Fibroblast of skin of back (primary cell): ENCODE measurements around the gene PITPNM3.
A peak's percentile ranks its signal among the peaks of the same experiment; 100 is the strongest.
"Not testable (repeated sequence)": the region's sequence is repeated elsewhere in the genome, so short reads cannot be mapped to it uniquely, and the experiment has no call there.

Source experiments
- DNase-seq: peaks from one replicate; pipeline ENCODE4 v3.0.0-alpha.2; 2013

The PITPNM3 gene

DNA sequence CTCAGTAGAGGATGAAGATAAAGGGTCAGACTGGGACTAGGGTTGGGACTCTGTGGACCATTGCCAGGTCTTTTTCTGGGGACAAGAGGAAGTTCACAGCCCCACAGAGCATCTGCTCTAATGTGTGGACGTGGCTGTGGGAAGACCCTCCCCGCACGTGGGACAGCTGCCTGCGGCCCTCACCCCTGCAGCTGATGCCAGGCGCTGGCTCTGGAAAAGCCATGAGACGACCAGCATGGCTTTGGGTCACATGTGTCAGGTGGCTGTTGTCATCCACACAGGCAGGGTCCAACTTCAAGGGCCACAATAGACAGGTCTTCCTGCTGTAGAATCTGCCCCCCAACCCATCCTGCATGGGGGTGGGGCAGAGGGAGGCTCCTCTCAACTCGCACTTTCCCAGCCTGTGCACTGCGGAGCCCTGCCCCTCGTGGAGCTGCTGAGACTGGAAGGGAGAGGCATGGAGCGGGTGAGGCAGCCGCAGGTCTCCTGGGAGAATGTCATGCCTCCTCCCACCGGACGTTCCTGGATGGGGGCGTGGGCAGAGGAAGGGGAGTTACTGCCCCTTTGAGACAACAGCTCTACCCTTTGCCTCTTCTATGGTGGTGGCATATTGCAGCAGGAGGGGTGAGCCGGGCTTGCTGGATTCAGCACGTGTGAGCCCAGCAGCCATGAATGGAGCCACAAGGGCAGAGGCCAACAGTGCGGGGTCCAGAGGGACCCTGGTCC lies 58.7 kb downstream of the PITPNM3 start:
- peak; percentile 33 for DNase-seq

DNA sequence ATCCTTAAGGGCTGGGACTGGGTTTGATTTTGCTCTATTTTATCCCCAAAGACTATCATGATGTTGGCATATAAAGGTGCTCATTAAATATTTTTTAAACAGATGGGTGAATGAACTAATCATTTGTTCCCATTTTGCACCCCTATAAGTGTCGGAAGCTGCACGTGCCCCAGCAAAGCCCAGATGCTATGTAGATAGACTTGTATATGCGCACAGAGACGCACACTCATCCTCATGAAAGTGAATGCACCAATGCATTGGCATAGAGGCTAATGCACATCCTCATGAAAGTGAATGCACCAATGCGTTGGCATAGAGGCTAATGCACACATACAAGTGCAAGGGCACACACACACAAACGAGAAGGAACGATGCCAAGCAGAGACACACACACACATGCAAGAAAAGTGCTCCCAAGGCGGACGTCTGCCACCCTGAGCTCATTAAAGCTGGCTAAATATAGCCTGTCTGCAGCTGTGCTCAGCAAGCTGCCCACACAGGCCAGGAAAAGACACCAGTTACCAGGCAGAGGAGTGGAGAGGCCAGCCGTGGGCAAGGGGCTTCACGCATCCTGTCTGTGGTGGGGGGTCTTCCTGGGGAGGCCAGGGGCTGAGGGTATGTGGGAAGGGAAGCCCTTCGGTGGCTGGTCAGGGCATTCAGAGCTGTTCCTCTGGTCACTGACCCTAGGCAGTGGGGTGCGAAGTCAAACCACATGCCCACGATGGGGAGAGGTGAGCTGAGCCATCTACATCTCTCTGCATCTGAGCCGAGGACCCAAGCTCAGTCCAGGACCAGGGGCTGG lies 59.5 kb downstream of the PITPNM3 start:
- no peak for DNase-seq

DNA sequence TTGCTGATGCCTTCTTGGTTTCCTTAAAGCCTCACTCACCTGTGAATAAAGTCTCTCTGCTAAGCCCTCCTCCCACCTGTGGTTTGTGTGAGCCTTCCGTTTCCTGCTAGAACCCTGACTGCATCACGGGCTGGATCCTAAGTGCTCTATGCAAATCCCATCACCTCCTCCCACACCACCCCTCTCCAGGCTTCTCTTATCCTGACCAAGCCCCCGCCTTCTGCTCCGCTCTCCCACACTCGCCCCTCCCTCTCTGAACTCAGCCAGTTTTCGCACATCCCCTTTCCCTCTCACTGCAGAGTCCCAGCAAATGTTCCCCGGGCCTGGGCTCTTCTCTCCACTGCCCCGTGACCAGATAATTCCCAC lies 60.3 kb downstream of the PITPNM3 start:
- no peak for DNase-seq

DNA sequence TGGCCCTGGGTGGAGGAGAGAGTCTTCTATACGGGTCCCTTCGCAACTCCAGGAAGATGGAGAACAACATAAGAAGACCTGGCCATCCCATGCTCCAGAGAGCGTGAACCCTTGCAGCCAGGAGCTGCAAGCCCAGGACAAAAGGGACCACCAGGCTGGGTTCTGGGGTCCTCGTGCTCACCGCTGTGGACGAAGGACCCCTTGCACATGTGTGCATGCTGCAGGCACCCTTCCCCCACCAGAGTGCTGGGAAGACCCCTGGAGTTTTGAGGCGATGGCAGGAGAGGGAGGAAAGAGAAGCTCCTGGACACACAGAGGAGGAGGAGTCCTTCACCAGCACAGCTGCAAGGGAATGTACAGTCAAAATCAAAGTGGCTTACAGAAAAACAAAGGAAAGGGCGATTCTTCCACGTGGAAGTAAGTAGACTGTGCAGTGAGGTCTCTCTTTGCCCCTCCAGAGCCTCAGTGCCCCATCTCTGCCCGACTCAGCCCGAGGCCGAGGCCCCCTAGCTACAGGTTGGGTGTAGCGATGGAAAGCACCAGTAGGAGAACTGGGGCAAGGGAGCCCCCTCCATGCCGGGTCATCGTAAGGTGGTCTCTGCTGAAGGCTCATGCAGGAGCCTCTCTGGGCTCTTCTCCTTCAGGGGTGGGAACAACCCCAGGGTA lies 60.8 kb downstream of the PITPNM3 start:
- no peak for DNase-seq

- DNase-seq = no peak
Observed at GRCh38 chr17:6494239-6494941, 62.0 kb downstream of the PITPNM3 start.

DNA sequence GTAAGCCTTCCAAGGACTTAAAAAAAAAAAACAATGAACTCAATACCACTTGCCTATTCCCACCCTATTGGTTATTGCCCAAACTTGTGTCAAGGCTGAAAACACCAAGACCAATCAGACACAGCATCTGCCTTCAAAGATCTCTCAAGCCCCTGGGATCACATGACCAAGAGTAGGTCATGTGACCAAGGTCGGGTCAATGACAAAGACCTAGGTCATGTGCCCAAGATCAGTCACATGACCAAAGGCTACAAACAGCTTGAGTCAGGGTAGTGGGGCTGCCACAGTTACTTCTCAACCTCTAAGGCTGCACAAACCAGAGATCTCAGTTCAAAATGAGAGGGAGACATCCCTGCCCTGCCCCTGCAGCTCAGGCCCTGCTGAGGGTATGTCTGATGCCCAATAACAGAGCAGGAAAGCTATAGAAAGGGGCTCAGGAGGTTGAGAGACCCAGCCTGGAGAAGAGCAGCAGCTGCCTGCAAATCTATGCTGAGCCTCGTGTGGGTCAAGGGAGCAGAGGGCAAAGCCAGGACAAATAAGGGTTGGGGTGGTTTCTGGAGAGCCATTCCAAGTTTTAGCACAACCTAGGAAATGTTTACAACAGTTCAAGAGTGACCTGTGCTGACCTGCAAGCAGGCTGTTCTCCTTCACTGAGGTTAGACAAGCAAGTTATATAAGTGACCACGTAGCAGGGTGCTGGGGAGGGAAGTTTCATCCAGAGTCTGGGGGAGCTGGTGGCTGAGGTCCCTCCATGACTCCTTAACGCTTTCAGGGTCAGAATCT lies 63.3 kb downstream of the PITPNM3 start:
- DNase-seq = no peak

GRCh38 chr17:6491071-6491700 lies 65.2 kb downstream of the PITPNM3 start:
- no peak for DNase-seq

- no peak for DNase-seq
Observed at GRCh38 chr17:6489016-6489550, 67.3 kb downstream of the PITPNM3 start.

- no peak for DNase-seq
Observed at GRCh38 chr17:6488008-6488539, 68.3 kb downstream of the PITPNM3 start.

- DNase-seq = no peak
Observed at GRCh38 chr17:6487251-6488007, 68.9 kb downstream of the PITPNM3 start.

DNA sequence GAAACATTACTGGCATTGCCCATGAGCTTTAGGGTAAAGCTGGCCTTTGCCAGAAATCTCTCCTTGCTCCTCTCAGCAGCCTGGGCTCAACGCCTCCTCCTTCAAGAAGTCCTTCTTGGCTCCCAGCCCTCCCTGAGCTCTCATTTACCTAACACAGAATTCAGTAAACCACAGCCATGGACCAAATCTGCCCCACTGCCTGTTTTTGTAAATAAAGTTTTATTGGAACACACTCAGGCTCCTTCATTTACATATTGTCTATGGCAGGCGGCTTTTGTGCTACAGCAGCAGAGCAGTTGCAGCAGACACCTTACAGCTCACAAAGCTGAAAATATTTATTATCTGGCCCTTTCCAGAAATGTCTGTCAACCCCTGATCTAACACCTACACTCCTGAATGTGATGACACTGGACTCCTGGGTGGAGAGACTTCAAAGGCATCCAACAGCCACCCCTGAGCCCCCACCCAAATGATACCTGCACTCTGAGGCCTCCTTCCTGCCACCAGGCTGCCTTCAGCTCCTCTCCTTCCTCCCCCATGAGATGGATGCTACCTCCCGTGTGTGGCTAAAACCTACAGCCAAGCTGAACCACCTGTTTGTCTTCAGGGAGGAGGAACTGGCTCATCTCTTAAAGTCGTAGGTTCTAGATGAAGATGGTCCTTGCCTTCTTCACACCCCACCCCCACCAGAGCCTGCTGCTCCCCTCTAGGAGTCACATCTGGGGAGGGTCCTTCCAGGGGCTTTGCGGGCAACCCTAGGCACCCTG lies 70.5 kb downstream of the PITPNM3 start:
- DNase-seq = no peak

DNA sequence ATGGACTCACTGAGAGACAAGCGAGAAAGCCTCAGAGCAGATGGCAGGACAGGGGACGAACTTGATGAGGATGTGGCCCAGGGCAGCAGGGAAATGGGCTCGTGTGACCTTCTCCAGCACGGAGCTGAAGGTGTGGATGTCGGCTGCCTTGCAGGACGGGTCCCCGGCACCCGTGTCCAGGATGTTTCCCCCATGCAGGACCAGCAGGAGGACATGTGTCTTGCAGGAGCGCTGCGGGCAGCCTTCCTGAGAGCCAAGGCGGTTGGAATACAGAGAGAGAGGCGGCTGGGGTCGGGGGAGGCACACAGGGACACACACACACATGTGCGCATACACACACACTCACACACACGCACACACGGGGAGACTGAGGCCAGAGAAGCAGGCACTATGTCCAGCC lies 72.8 kb downstream of the PITPNM3 start:
- no peak for DNase-seq

GRCh38 chr17:6482796-6483195 lies 73.6 kb downstream of the PITPNM3 start:
- DNase-seq = not testable (repeated sequence)

DNA sequence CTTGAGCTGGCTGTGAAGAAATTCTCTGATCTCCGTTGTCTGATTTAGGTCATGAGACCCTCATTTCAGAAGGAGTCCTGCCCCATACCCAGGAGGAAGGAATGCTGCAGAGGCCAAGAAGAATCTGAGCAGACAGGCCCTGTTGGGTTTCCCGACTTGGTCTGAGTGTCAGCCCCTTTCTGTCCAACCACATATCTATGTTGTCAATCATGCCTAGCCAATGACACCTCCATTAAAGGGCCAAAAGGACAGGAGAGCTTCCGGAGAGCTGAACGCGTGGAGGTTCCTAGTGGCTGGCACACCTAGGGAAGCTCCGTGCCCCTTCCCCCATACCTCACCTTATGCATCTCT lies 74.3 kb downstream of the PITPNM3 start:
- no peak for DNase-seq

DNA sequence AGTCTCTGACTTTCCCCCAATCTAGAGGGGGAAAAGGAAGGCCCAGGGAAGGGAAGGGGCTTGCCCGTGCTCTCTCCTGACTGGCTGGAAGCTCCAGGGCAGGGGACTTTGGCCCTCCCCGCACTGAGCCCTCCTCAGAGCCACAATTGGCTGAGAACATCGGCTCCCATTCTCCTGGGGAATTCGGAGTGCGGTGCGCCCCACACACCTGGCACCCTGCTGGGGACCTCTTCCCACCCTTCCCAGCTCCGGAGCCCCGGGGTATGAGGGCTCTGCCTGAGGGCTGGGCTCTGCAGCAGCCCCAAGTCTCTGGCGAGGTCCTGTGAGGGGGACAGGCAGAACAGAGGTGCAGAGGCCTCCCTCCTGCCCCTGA lies 76.1 kb downstream of the PITPNM3 start:
- no peak for DNase-seq

DNA sequence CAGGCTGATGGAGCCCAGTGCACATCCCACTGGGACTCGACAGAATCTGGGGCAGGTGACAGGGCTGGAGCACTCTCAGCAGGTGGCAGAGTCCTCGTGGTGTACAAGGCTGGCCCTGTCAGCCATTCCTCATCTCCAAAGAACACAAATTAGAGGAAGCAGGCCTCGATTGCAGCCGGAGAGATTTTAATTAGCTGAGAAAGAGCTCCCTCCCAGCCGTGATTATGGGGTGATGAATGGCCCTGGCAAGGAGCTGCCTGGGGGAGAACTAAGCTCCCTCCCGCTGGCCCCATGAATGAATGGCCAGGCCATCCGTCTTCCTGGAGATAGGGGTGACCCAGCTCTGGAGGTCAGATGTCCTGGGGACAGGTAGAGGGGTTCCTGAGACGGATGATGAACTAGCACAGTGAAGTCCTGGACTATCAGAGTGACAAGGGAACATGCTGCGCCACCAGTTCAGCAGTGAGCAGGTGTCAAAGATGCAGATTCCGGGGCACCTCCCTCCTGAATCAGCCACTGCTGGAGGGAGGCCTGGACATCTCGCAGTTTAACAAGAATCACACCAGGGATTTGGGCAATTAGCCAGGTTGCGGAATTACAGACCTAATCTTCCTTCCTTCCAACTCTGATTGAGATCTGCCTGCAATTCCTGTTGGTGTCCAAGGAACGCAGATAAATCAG lies 76.6 kb downstream of the PITPNM3 start:
- no peak for DNase-seq

DNA sequence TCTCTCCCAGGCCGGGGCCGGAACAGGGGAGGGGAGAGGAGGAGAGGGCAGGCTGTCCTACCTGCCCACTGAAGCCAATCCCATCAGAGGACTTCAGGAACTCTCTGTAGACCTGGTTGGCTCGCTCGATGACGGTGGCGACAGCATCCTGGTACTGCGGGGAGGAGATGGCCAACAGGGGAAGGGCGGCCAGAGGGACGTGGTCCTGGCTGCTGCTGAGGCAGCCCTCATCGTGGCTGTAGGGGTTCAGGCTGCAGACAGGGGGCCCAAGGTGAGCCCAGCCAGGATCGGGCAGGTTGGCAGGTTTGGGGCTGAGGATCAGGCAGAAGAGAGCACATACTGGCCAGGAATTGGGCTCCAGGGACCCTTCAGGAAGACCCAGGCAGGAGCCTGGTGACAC lies 77.9 kb downstream of the PITPNM3 start:
- no peak for DNase-seq

GRCh38 chr17:6477831-6478383 lies 78.4 kb downstream of the PITPNM3 start:
- no peak for DNase-seq

- no peak for DNase-seq
Observed at GRCh38 chr17:6476810-6477179, 79.6 kb downstream of the PITPNM3 start.
